AG09319 (cell line): Measurements from ENCODE around the gene TBCE.
"Not testable (repeated sequence)": the region's sequence is repeated elsewhere in the genome, so short reads cannot be mapped to it uniquely, and the experiment has no call there.

Experiments used
- DNase-seq: peaks from one replicate; pipeline ENCODE4 v3.0.0-alpha.2; 2010; ENCODE audit warnings: low read depth; ENCODE audit errors: extremely low read depth
- CTCF ChIP-seq: IDR thresholded peaks from 2 replicates; pipeline ENCODE4 v1.5.1; 2011; ENCODE audit warnings: low read depth, mild to moderate bottlenecking, inconsistent platforms, low read length, moderate library complexity

The TBCE gene

GRCh38 chr1:235455097-235455496 lies 87.9 kb downstream of the TBCE start:
- TF ChIP-seq CTCF: no peak
- no peak for DNase-seq

GRCh38 chr1:235455823-235456222 lies 88.6 kb downstream of the TBCE start:
- no peak for TF ChIP-seq CTCF
- no peak for DNase-seq

GRCh38 chr1:235457856-235458255 lies 90.6 kb downstream of the TBCE start:
- DNase-seq: not testable (repeated sequence)

GRCh38 chr1:235460770-235461169 lies 93.5 kb downstream of the TBCE start:
- no peak for DNase-seq
- no peak for TF ChIP-seq CTCF

- no peak for DNase-seq
- TF ChIP-seq CTCF: no peak
Observed at GRCh38 chr1:235461954-235462353, 94.7 kb downstream of the TBCE start.

GRCh38 chr1:235462832-235463231 lies 95.6 kb downstream of the TBCE start:
- DNase-seq: not testable (repeated sequence)

GRCh38 chr1:235465066-235465465 lies 97.8 kb downstream of the TBCE start:
- TF ChIP-seq CTCF: no peak
- DNase-seq: no peak

- no peak for DNase-seq
- no peak for TF ChIP-seq CTCF
Observed at GRCh38 chr1:235468004-235468403, 100.8 kb downstream of the TBCE start.

- TF ChIP-seq CTCF: no peak
- no peak for DNase-seq
Observed at GRCh38 chr1:235468970-235469369, 101.7 kb downstream of the TBCE start.

- DNase-seq: not testable (repeated sequence)
Observed at GRCh38 chr1:235469897-235470296, 102.7 kb downstream of the TBCE start.
